Activated CD4-positive, alpha-beta T cell treated with anti-CD3 and anti-CD28 coated beads, Interleukin-2, amount 10 ng/mL, durations not matched to agents 7 days and 5 days (primary cell): ENCODE data around the gene DHRS11. TPM values are rescaled to one million over a fixed set of nuclear protein-coding genes. Genes with fewer than 3 reads are reported as not detected.

Source experiments
- CTCF ChIA-PET: fragments of 350-600 bp; sonication (Branson Sonifier 250); formaldehyde crosslinking; loops from one replicate; lab custom pipeline; 2021; ENCODE audit warnings: antibody characterized with exemption; lab: Charles Lee
- POLR2A ChIA-PET: fragments of 350-600 bp; sonication (Branson Sonifier 250); formaldehyde crosslinking; loops from one replicate; lab custom pipeline; 2021; ENCODE audit warnings: antibody characterized with exemption; lab: Charles Lee
- DNase-seq: peaks from one replicate; pipeline ENCODE4 v3.0.0-alpha.2; 2020
- H3K27ac Mint-ChIP-seq: one replicate; pipeline ENCODE4 v1.8.0; 2021; ENCODE audit warnings: mild to moderate bottlenecking, moderate library complexity, mixed read lengths
- H3K27me3 Mint-ChIP-seq: one replicate; pipeline ENCODE4 v1.8.0; 2021; ENCODE audit warnings: mixed read lengths
- H3K36me3 Mint-ChIP-seq: one replicate; pipeline ENCODE4 v1.8.0; 2021; ENCODE audit warnings: low read depth, mixed read lengths
- H3K4me1 Mint-ChIP-seq: one replicate; pipeline ENCODE4 v1.8.0; 2021; ENCODE audit warnings: mixed read lengths
- H3K4me3 Mint-ChIP-seq: one replicate; pipeline ENCODE4 v1.8.0; 2021; ENCODE audit warnings: mild to moderate bottlenecking, moderate library complexity, mixed read lengths
- H3K9me3 Mint-ChIP-seq: one replicate; pipeline ENCODE4 v1.8.0; 2021; ENCODE audit warnings: mixed read lengths
- total RNA-seq, 2 experiments: library from RNA; stranded (reverse); gene quantifications; one replicate each; pipeline ENCODE4 v1.2.3, GENCODE V29; 2021

Gene DHRS11
- total RNA-seq, result 1 to 10 TPM; 4.8 to 5.0 TPM

GRCh38 chr17:36591434-36592315 is at the start of gene DHRS11:
TSS of gene DHRS11 (plus strand) at chr17:36591879. CDS start at chr17:36592010, 131 bp downstream.
- H3K36me3 Mint-ChIP-seq, result peaks cover 23% of the 10 kb centered on the region
- no peaks in the 10 kb centered on the region for H3K27me3 Mint-ChIP-seq
- peak within 1 kb of the TSS; percentile 3 for H3K27ac Mint-ChIP-seq
- DNase-seq, result peak; percentile 75
- CTCF ChIA-PET, result interaction anchor here (0.5 to 1.5 kb wide), 3 partner anchors 10 to 92 kb away, joined by 3 to 5 read pairs (median 3); partner anchors contain the start of gene MRM1
- H3K4me3 Mint-ChIP-seq, result peak within 1 kb of the TSS; percentile 62
- peaks cover 34% of the 10 kb centered on the region for H3K4me1 Mint-ChIP-seq
- POLR2A ChIA-PET, result interaction anchor here (0.7 to 1.5 kb wide), 2 partner anchors 10 to 63 kb away, joined by 3 to 8 read pairs; partner anchors contain the start of gene MRM1
- no peaks in the 10 kb centered on the region for H3K9me3 Mint-ChIP-seq

- CTCF ChIA-PET, result interaction anchor here (1.3 to 1.7 kb wide), 2 partner anchors 9 to 30 kb away, joined by 3 to 9 read pairs; partner anchors contain the start of genes MYO19 and PIGW
- Mint-ChIP-seq H3K4me1 (peaks cover 18% of the 10 kb centered on the region), H3K9me3 (no peaks in the 10 kb centered on the region), H3K27me3 (no peaks in the 10 kb centered on the region), H3K36me3 (peaks cover 30% of the 10 kb centered on the region), H3K4me3 (peak overlapping the region; percentile 22), H3K27ac (no peak overlapping the region)
- POLR2A ChIA-PET, result interaction anchor here (0.6 kb wide), 1 partner anchor 78 kb away, joined by 4 read pairs; no protein-coding TSS in a partner anchor
- no peak for DNase-seq
Observed at GRCh38 chr17:36542755-36543154, 48.9 kb upstream of the DHRS11 start.

- peaks cover 35% of the 10 kb centered on the region for H3K36me3 Mint-ChIP-seq
- peak overlapping the region; percentile 98 for H3K27ac Mint-ChIP-seq
Observed at GRCh38 chr17:36544044-36544306, 47.7 kb upstream of the DHRS11 start.

GRCh38 chr17:36544307-36545076 is 47.2 kb upstream of the DHRS11 start, which contains the start of gene GGNBP2:
TSS of gene GGNBP2 (plus strand) at chr17:36544919. CDS start at chr17:36545725, 806 bp downstream.
- Mint-ChIP-seq H3K36me3 (peaks cover 35% of the 10 kb centered on the region), H3K4me1 (peaks cover 31% of the 10 kb centered on the region)
- POLR2A ChIA-PET, result interaction anchor here (1.2 to 1.4 kb wide), 2 partner anchors 9 to 11 kb away, joined by 3 to 4 read pairs; no protein-coding TSS in a partner anchor

More at GRCh38 chr17:36544044-36544306, 47.7 kb upstream of the DHRS11 start:
- Mint-ChIP-seq H3K4me1 (peaks cover 28% of the 10 kb centered on the region), H3K27me3 (no peaks in the 10 kb centered on the region), H3K9me3 (no peaks in the 10 kb centered on the region), H3K4me3 (peak overlapping the region; percentile 88)
- POLR2A ChIA-PET, result no interaction called here
- CTCF ChIA-PET, result interaction anchor here (1.1 kb wide), 1 partner anchor 58 kb away, joined by 3 read pairs; the partner anchor contains the start of gene MRM1
- DNase-seq, result peak; percentile 22

GRCh38 chr17:36545077-36545464 is 46.6 kb upstream of the DHRS11 start:
- CTCF ChIA-PET, result interaction anchor here (1.2 to 1.6 kb wide), 2 partner anchors 11 to 44 kb away, joined by 3 to 9 read pairs; partner anchors contain the start of genes MYO19 and PIGW
- POLR2A ChIA-PET, result interaction anchor here (0.8 to 1.4 kb wide), 3 partner anchors 9 to 25 kb away, joined by 3 to 4 read pairs (median 4); no protein-coding TSS in a partner anchor
- H3K9me3 Mint-ChIP-seq, result no peaks in the 10 kb centered on the region
- H3K36me3 Mint-ChIP-seq, result peaks cover 34% of the 10 kb centered on the region
- no peak for DNase-seq
- peak overlapping the region; percentile 88 for H3K4me3 Mint-ChIP-seq
- no peaks in the 10 kb centered on the region for H3K27me3 Mint-ChIP-seq
- H3K4me1 Mint-ChIP-seq, result peaks cover 37% of the 10 kb centered on the region
- H3K27ac Mint-ChIP-seq, result peak overlapping the region; percentile 98

More at GRCh38 chr17:36544307-36545076, 47.2 kb upstream of the DHRS11 start, which contains the start of gene GGNBP2:
- peak; percentile 95 for DNase-seq
- no peaks in the 10 kb centered on the region for H3K9me3 Mint-ChIP-seq
- CTCF ChIA-PET, result interaction anchor here (1.1 kb wide), 1 partner anchor 57 kb away, joined by 3 read pairs; the partner anchor contains the start of gene MRM1
- peak within 1 kb of the TSS; percentile 88 for H3K4me3 Mint-ChIP-seq
- H3K27me3 Mint-ChIP-seq, result no peaks in the 10 kb centered on the region
- peak within 1 kb of the TSS; percentile 98 for H3K27ac Mint-ChIP-seq

- H3K4me3 Mint-ChIP-seq, result peak overlapping the region; percentile 88
- CTCF ChIA-PET, result interaction anchor here (0.6 to 1.6 kb wide), 7 partner anchors 10 to 107 kb away, joined by 3 to 9 read pairs (median 3); partner anchors contain the start of genes MYO19 and PIGW
- peaks cover 39% of the 10 kb centered on the region for H3K36me3 Mint-ChIP-seq
- peak; percentile 96 for DNase-seq
- H3K27me3 Mint-ChIP-seq, result no peaks in the 10 kb centered on the region
- peak overlapping the region; percentile 95 for H3K27ac Mint-ChIP-seq
- H3K4me1 Mint-ChIP-seq, result peaks cover 43% of the 10 kb centered on the region
- POLR2A ChIA-PET, result interaction anchor here (0.5 to 1.4 kb wide), 6 partner anchors 10 to 1004 kb away, joined by 3 to 5 read pairs (median 4); no protein-coding TSS in a partner anchor
- no peaks in the 10 kb centered on the region for H3K9me3 Mint-ChIP-seq
Observed at GRCh38 chr17:36545465-36546417, 45.9 kb upstream of the DHRS11 start.

GRCh38 chr17:36546418-36547093 is 45.1 kb upstream of the DHRS11 start:
- ChIA-PET POLR2A (no interaction called here), CTCF (interaction anchor here (0.6 to 1.6 kb wide), 7 partner anchors 10 to 107 kb away, joined by 3 to 9 read pairs (median 3); partner anchors contain the start of genes MYO19 and PIGW)
- H3K4me3 Mint-ChIP-seq, result peak overlapping the region; percentile 88
- H3K9me3 Mint-ChIP-seq, result no peaks in the 10 kb centered on the region
- no peak for DNase-seq
- H3K27ac Mint-ChIP-seq, result peak overlapping the region; percentile 95
- H3K36me3 Mint-ChIP-seq, result peaks cover 41% of the 10 kb centered on the region
- H3K27me3 Mint-ChIP-seq, result no peaks in the 10 kb centered on the region
- H3K4me1 Mint-ChIP-seq, result peaks cover 48% of the 10 kb centered on the region

- no peak for DNase-seq
Observed at GRCh38 chr17:36547776-36548175, 43.9 kb upstream of the DHRS11 start.

GRCh38 chr17:36550491-36551417 is 40.9 kb upstream of the DHRS11 start:
- Mint-ChIP-seq H3K4me1 (peaks cover 62% of the 10 kb centered on the region), H3K4me3 (peak overlapping the region; percentile 32), H3K36me3 (peaks cover 49% of the 10 kb centered on the region), H3K27ac (peak overlapping the region; percentile 79), H3K9me3 (no peaks in the 10 kb centered on the region), H3K27me3 (no peaks in the 10 kb centered on the region)
- ChIA-PET POLR2A (no interaction called here), CTCF (interaction anchor here (0.9 to 1.1 kb wide), 3 partner anchors 9 to 52 kb away, joined by 3 read pairs; partner anchors contain the start of gene MRM1)
- DNase-seq, result no peak

More at GRCh38 chr17:36547776-36548175, 43.9 kb upstream of the DHRS11 start:
- POLR2A ChIA-PET, result no interaction called here
- peak overlapping the region; percentile 95 for H3K27ac Mint-ChIP-seq
- CTCF ChIA-PET, result no interaction called here
- peaks cover 51% of the 10 kb centered on the region for H3K4me1 Mint-ChIP-seq
- peaks cover 41% of the 10 kb centered on the region for H3K36me3 Mint-ChIP-seq
- no peaks in the 10 kb centered on the region for H3K9me3 Mint-ChIP-seq
- H3K4me3 Mint-ChIP-seq, result peak overlapping the region; percentile 88
- H3K27me3 Mint-ChIP-seq, result no peaks in the 10 kb centered on the region

GRCh38 chr17:36553459-36553858 is 38.2 kb upstream of the DHRS11 start:
- no peak for DNase-seq
- Mint-ChIP-seq H3K4me1 (peaks cover 56% of the 10 kb centered on the region), H3K4me3 (peak overlapping the region; percentile 0), H3K27ac (peak overlapping the region; percentile 51), H3K9me3 (no peaks in the 10 kb centered on the region), H3K27me3 (no peaks in the 10 kb centered on the region), H3K36me3 (peaks cover 43% of the 10 kb centered on the region)
- ChIA-PET POLR2A (interaction anchor here (0.6 kb wide), 1 partner anchor 30 kb away, joined by 9 read pairs; no protein-coding TSS in a partner anchor), CTCF (no interaction called here)
